ENCODE measurements around the gene EIF4A3. TPM values are rescaled to one million over a fixed set of nuclear protein-coding genes. Genes with fewer than 3 reads are reported as not detected.

The EIF4A3 gene
- polyA plus RNA-seq, 1 experiment = 103 TPM

- H3K4me3 ChIP-seq (ENCODE audit: low read depth, low read length) = no peak overlapping the region
- H3K27ac ChIP-seq (ENCODE audit: low read depth, low read length) = no peak overlapping the region
- ChIA-PET POLR2A (no interaction called here), CTCF (no interaction called here)
- H3K27me3 ChIP-seq (ENCODE audit: control insufficient read depth, insufficient read depth, low read length) = no peaks in the 10 kb centered on the region
- TF ChIP-seq CTCF (IDR thresholded peaks at IDR 0.05; ENCODE audit: low read depth, low read length) = no peak
- no peaks in the 10 kb centered on the region; the same call in 1 of the 2 replicates for H3K9me3 ChIP-seq (ENCODE audit: control insufficient read depth, insufficient read depth, low read length)
- no peak for DNase-seq (ENCODE audit: low read depth, low spot score)
Measured at GRCh38 chr17:80106751-80107150, 40.2 kb downstream of the EIF4A3 start.

- H3K27me3 ChIP-seq (ENCODE audit: control insufficient read depth, insufficient read depth, low read length) = no peaks in the 10 kb centered on the region
- DNase-seq (ENCODE audit: low read depth, low spot score) = no peak
- CTCF ChIA-PET = no interaction called here
- POLR2A ChIA-PET = no interaction called here
- no peak overlapping the region for H3K4me3 ChIP-seq (ENCODE audit: low read depth, low read length)
- no peaks in the 10 kb centered on the region; the same call in 1 of the 2 replicates for H3K9me3 ChIP-seq (ENCODE audit: control insufficient read depth, insufficient read depth, low read length)
- TF ChIP-seq CTCF (IDR thresholded peaks at IDR 0.05; ENCODE audit: low read depth, low read length) = no peak
- no peak overlapping the region for H3K27ac ChIP-seq (ENCODE audit: low read depth, low read length)
Measured at GRCh38 chr17:80106176-80106575, 40.8 kb downstream of the EIF4A3 start.

GRCh38 chr17:80105762-80106161 is 41.2 kb downstream of the EIF4A3 start:
- Histone ChIP-seq H3K4me3 (ENCODE audit: low read depth, low read length) (no peak overlapping the region), H3K9me3 (ENCODE audit: control insufficient read depth, insufficient read depth, low read length) (no peaks in the 10 kb centered on the region; the same call in 1 of the 2 replicates), H3K27me3 (ENCODE audit: control insufficient read depth, insufficient read depth, low read length) (no peaks in the 10 kb centered on the region), H3K27ac (ENCODE audit: low read depth, low read length) (no peak overlapping the region)
- DNase-seq (ENCODE audit: low read depth, low spot score) = no peak
- TF ChIP-seq CTCF (IDR thresholded peaks at IDR 0.05; ENCODE audit: low read depth, low read length) = no peak
- ChIA-PET POLR2A (no interaction called here), CTCF (no interaction called here)

- Histone ChIP-seq H3K27me3 (ENCODE audit: control insufficient read depth, insufficient read depth, low read length) (no peaks in the 10 kb centered on the region), H3K4me3 (ENCODE audit: low read depth, low read length) (no peak overlapping the region), H3K9me3 (ENCODE audit: control insufficient read depth, insufficient read depth, low read length) (no peaks in the 10 kb centered on the region; the same call in 1 of the 2 replicates), H3K27ac (ENCODE audit: low read depth, low read length) (no peak overlapping the region)
- TF ChIP-seq CTCF (IDR thresholded peaks at IDR 0.05; ENCODE audit: low read depth, low read length) = no peak
- no peak for DNase-seq (ENCODE audit: low read depth, low spot score)
- ChIA-PET CTCF (no interaction called here), POLR2A (no interaction called here)
Measured at GRCh38 chr17:80104956-80105375, 42.0 kb downstream of the EIF4A3 start.

- DNase-seq (ENCODE audit: low read depth, low spot score) = no peak
- H3K4me3 ChIP-seq (ENCODE audit: low read depth, low read length) = no peak overlapping the region
- no peak overlapping the region for H3K27ac ChIP-seq (ENCODE audit: low read depth, low read length)
- POLR2A ChIA-PET = no interaction called here
- TF ChIP-seq CTCF (IDR thresholded peaks at IDR 0.05; ENCODE audit: low read depth, low read length) = no peak
- CTCF ChIA-PET = no interaction called here
- H3K9me3 ChIP-seq (ENCODE audit: control insufficient read depth, insufficient read depth, low read length) = no peaks in the 10 kb centered on the region; the same call in 1 of the 2 replicates
- H3K27me3 ChIP-seq (ENCODE audit: control insufficient read depth, insufficient read depth, low read length) = no peaks in the 10 kb centered on the region
Measured at GRCh38 chr17:80104321-80104955, 42.5 kb downstream of the EIF4A3 start.
